GM11168 (cell line): ENCODE measurements around the gene SUV39H1.
"Not testable (repeated sequence)": the region's sequence is repeated elsewhere in the genome, so short reads cannot be mapped to it uniquely, and the experiment has no call there.

Experiments
- in situ Hi-C: fragments of 300-500 bp; cut with MboI; formaldehyde crosslinking; loops from one replicate; pipeline ENCODE4 v1.12.0; 2022; ENCODE audit warnings: low sequenced_read_pairs; ENCODE audit not compliant: unreplicated experiment

SUV39H1 gene

GRCh38 chrX:48685416-48685815, 11.1 kb upstream of the SUV39H1 start:
- in situ Hi-C loops, result no loop called here

- in situ Hi-C loops, result no loop called here
Measured at GRCh38 chrX:48688531-48689150, 7.9 kb upstream of the SUV39H1 start.

- in situ Hi-C loops, result no loop called here
Measured at GRCh38 chrX:48689208-48689920, 7.2 kb upstream of the SUV39H1 start.

GRCh38 chrX:48691746-48692145, 4.8 kb upstream of the SUV39H1 start:
- in situ Hi-C loops, result not testable (repeated sequence)

- in situ Hi-C loops, result no loop called here
Measured at GRCh38 chrX:48694776-48695533, 1.6 kb upstream of the SUV39H1 start.

- in situ Hi-C loops, result no loop called here
Measured at GRCh38 chrX:48695534-48695896, 1.0 kb upstream of the SUV39H1 start.

GRCh38 chrX:48695925-48696300, 621 bp upstream of the SUV39H1 start:
- in situ Hi-C loops, result no loop called here

GRCh38 chrX:48696909-48697727, 584 bp downstream of the SUV39H1 start:
- in situ Hi-C loops, result no loop called here

GRCh38 chrX:48698306-48698705, 1.8 kb downstream of the SUV39H1 start:
- in situ Hi-C loops, result no loop called here

- in situ Hi-C loops, result loop anchor here (5.0 kb wide), 1 partner anchor 52 kb away; no protein-coding TSS in a partner anchor
Measured at GRCh38 chrX:48700246-48700645, 3.7 kb downstream of the SUV39H1 start.

- in situ Hi-C loops, result loop anchor here (5.0 kb wide), 1 partner anchor 51 kb away; no protein-coding TSS in a partner anchor
Measured at GRCh38 chrX:48700951-48701653, 4.6 kb downstream of the SUV39H1 start.

GRCh38 chrX:48702032-48702431, 5.5 kb downstream of the SUV39H1 start:
- in situ Hi-C loops, result loop anchor here (5.0 kb wide), 1 partner anchor 50 kb away; no protein-coding TSS in a partner anchor

- in situ Hi-C loops, result loop anchor here (5.0 kb wide), 1 partner anchor 50 kb away; no protein-coding TSS in a partner anchor
Measured at GRCh38 chrX:48702716-48703115, 6.2 kb downstream of the SUV39H1 start.

GRCh38 chrX:48703228-48703627, 6.7 kb downstream of the SUV39H1 start:
- in situ Hi-C loops, result loop anchor here (5.0 kb wide), 1 partner anchor 49 kb away; no protein-coding TSS in a partner anchor

- in situ Hi-C loops, result loop anchor here (5.0 kb wide), 1 partner anchor 48 kb away; no protein-coding TSS in a partner anchor
Measured at GRCh38 chrX:48703642-48704481, 7.3 kb downstream of the SUV39H1 start.

- in situ Hi-C loops, result no loop called here
Measured at GRCh38 chrX:48705871-48706270, 9.3 kb downstream of the SUV39H1 start.

- in situ Hi-C loops, result no loop called here
Measured at GRCh38 chrX:48709522-48710112, 13.1 kb downstream of the SUV39H1 start.
